Fibroblast of gingiva (primary cell): ENCODE results near the gene SNX10.

Experiments used
- DNase-seq: peaks from one replicate; pipeline ENCODE4 v3.0.0-alpha.2; 2011; ENCODE audit warnings: low read depth

Gene SNX10

DNA sequence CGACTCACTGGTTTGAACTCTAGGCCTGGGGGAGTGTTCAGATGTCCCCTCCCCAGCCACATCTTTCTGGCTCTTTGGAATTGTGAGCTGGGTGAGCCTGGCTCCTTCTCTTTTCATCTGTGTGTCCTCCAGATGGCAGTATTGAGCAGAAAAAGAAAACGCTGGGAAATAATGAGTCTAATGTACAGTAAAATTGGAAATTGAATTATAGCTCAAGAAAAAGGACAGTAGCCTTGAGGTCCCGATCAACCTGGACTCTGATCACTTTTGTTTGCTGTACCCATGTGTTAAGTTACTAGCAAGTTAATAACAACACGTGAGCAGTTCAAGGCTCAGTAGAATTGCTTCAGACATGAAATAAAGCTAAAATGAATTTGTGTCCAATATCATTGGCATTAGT lies 77.9 kb downstream of the SNX10 start:
- no peak for DNase-seq

DNA sequence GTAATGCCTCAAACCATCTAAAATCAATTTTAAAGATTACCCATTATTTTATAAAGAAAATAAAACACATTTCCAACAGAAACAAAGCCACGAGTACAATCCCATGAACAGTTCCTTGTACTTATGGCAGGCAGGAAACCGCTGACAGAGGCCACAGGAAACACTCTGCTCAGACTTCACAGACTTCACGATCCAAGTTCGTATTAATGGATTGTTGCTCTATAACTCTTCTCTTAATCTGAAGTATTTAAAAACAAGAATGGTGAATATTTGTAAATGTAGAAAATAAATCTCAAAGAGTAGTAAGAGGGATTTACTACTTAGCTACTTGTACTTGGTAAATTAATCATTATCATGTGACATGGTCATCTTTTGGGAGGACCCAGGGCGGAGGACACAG lies 78.3 kb downstream of the SNX10 start:
- no peak for DNase-seq

GRCh38 chr7:26372249-26372648 lies 80.6 kb downstream of the SNX10 start:
- no peak for DNase-seq

DNA sequence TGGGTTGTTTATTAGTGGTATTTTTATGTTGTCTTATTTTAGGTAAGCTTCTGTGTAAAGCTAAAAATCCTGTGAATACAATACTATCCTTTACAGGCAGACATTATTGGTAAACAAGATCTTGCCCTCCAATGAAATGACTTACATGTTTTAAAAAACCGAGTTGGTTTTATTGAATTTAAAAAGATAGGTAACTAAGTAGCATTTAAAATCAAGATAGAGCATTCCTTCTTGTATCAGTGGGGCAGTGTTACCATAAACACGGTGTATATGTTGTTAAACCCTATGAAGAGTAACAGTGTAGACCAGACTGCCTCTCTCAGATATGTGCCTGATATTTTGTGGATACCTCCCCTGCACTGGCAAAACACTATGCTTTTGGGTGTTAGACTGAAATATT lies 81.0 kb downstream of the SNX10 start:
- no peak for DNase-seq

- no peak for DNase-seq
Measured at GRCh38 chr7:26374647-26375373, 83.1 kb downstream of the SNX10 start.

DNA sequence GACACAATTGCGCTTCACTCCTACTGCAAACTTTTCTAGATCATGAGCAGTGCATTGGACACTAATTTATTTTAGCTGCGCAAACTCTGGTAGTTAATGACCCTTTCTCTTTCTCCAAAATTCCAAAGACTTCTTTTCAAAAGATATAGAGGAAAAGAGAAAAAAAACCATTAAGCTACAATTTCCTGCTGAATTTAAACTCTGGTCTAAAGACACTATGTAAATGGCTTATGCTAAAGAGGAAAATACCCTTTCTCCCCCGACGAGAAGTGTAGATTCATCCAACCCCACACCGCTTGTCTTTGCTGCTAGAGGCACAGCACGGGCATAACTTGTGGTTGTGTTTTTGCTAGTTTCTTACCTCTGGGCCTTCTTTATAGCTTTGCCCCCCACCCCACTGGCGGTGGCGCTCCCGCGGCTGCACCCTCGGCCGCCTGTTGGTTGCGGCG lies 84.1 kb downstream of the SNX10 start:
- no peak for DNase-seq

- DNase-seq, result no peak
Measured at GRCh38 chr7:26376175-26376917, 84.7 kb downstream of the SNX10 start.

DNA sequence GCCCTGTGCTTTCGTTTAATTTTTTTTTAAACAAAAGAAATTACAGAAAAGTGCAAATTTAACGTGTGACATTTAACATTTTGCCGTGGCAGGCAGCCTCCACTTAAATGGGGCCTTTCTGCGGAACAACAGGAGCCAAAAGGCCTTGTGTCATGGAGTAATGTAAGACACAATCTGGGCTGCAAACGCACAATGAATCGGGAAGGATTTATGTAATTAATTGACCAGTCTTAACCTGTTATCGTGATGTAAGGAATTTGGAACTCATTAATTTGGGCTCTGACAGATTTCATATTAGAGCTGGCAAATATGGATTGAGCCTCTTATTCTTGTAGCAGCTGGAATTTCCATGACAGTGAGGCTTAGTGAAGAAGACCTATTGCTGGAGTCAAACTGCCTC lies 86.4 kb downstream of the SNX10 start:
- DNase-seq, result no peak

DNA sequence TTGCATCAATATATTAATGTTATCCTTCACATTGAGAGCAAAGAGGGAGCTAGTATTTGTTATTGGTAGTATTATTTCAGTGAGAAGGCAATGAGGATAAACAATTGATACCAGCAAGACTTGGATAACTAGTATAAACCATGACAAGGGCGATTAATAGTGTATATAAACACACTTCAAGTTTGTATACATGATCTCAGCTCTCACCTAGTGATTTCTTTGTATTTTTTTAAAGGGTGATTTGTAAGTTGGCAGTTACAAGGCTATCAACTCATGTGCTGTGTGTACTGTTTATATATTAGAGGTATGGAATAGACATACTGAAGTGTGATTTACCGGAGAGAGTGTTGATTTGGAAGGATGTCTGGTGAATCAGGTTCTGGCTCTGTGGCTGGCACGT lies 88.0 kb downstream of the SNX10 start:
- DNase-seq, result no peak

DNA sequence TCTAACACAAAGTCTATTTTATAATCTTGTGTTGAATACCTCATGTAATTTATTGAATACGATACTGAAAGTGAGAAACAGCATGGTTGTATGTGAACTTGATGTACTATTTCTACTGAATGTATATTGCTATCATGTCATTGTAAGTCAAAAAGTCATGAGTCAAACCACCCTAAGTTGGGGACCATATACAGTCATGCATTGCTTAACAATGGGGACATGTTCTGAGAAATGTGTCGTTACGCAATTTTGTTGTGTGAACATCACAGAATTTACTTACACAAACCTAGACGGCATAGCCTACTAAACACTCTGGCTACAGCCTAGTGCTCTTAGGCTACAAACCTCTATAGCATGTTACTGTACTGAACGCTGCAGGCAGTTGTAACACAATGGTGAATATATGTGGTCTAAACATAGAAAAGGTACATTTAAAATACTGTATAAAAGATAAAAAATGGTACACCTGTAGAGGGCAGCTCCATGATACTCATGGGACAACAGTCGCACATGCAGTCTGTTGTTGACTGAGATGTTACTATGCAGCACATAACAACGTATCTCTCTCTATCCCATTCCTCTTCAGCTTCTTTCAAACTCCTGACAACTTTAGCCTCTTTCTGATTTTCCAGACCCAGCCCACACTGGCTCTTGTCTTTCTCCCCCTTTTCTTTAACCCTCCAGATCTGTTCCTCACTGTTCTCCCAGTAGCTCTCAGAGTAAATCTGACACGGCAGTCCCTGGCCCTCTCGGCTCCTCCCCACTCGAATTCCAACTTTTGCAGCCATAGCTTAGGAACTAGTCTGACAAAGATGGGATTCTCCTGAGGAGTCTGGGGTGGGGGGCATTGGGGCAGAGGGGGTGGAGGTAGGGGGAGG lies 90.1 kb downstream of the SNX10 start:
- DNase-seq, result no peak

GRCh38 chr7:26385240-26385639 lies 93.6 kb downstream of the SNX10 start:
- DNase-seq, result no peak

DNA sequence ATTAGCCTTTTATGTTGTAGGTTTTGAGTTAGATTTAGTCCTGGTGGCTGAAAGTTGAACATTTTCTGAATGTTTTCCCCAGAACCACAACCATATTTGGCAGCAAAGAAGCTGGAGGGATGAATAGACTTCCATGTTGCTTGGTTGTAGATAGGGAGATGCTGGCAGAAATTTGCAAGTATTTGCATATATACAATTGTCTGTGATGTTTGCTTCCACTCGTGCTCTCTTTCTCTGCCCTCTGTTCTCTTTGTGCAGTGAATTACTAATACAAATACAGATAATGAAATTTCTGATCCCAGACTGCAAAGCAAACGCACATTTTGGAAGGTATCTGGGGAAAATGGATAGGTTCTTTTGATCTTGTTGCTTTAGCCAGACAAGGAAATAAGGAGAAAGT lies 96.1 kb downstream of the SNX10 start:
- no peak for DNase-seq

DNA sequence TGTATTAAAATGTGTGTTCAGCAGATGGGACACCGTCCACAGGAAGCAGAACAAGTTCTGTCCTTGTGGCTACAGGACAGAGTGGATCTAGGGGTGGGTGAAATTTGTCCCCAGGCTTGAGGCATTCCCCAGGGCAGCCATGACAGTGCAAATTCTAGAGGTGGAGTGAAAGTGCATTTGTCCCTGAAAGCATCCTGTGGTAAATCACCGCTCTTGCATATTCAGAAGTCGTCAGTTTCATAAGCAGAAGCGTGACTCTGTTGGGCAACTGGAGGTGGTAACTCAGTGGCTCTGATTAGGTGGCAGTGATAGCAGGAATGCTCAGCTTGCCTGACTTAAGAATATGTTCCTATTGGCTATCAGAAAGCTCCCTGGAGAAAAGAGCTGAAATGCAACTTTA lies 96.6 kb downstream of the SNX10 start:
- no peak for DNase-seq

GRCh38 chr7:26390016-26390415 lies 98.4 kb downstream of the SNX10 start:
- DNase-seq, result no peak

- no peak for DNase-seq
Measured at GRCh38 chr7:26393818-26394217, 102.2 kb downstream of the SNX10 start.

DNA sequence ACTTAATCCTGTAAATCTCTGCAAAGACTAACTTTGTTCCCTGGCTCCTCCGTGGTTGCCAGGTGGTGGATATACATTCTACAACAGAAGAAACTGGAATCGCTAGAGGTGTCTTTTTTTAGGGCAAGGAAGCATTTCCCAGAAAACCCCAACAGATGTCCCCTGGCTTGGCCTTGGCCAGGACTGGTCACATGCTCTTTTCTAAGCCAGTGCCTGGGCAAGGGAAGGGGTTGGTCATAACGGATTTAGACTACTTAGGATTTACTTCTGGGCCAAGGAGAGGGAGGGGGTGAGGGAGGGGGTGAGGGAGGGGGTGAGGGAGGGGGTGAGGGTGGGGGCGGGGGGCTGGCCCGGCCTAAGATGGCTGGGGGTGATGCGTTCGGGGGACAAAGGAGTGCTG lies 105.7 kb downstream of the SNX10 start:
- DNase-seq, result no peak

- no peak for DNase-seq
Measured at GRCh38 chr7:26397796-26398426, 106.2 kb downstream of the SNX10 start.

DNA sequence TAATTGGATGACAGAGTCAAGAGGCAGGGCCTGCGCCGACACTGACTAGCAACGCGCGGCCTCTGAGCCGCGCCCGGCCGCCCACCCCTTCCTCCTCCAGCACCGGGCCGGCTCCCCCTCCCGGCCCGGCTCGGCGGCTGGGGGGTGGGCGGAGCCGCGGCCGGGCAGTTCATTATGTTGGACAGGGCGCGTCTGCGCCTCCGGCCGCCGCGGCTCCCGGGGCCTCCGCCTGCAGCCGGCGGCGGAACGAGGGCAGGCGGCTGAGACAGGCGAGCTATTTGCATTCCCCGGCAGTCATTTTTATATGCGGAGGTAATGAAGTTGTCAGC lies 106.7 kb downstream of the SNX10 start:
- DNase-seq, result no peak

DNA sequence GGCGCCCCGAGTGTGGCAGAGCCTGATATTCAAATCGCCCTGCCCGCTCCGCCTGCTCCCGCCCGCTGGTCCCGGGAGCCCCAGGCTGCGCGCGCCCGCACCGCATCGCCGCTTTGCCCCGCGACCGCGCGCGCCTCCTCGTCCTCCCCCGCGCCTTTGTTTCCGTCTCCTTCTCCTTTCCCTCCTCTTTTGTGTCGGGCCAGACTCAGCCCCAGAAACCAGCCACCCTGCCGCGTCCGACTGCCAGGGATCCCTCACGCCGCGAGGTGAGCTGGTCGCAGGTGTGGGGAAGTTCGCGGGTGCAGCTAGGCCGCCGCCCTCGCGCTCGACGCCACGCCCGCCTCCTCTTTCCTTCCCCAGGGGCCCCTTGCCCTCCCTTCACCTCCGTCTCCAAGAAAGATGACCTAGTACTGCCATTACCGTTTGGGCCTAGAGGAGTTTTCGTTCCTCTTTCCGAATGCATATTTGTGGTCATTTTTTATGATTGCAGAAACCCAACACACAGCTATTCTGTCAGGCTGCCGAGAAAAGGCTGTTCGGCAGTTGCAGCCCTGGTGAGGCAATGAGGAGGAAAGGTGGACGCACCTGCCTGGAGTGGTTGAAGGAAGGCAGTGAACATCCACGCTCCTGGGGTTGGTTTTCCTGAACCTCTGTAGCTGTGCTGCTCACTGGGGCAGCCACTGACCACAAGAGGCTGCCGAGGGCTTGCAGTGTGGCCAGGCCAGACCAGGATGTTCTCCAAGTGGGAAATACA lies 107.3 kb downstream of the SNX10 start:
- DNase-seq, result peak; percentile 6

DNA sequence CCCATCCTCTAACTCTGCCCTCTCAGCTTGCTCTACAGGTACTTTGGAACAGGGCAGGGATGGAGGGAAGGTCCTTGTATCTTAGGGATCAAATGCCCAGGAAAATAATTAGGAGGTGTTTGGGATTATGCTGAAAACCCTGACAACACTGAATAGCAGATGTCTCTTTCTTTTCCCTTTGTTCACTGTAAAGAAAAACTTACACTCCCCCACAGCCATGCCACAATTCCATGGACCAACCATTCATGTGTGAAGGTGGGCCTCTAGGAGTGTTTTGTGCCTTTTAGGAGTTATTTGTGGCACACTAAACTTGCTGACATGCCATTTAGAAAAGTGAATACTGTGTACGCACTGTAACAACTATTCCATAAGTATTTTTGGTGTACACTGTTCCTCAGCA lies 108.1 kb downstream of the SNX10 start:
- no peak for DNase-seq

- DNase-seq, result no peak
Measured at GRCh38 chr7:26403640-26404039, 112.0 kb downstream of the SNX10 start.
